ENCODE results near the gene CPNE6. TPM values are rescaled to one million over a fixed set of nuclear protein-coding genes. Genes with fewer than 3 reads are reported as not detected.

Gene CPNE6
- total RNA-seq, 4 donors from 2014 or later: not detected

- peaks cover 12% of the 10 kb centered on the region for H3K4me1 ChIP-seq
- no peak overlapping the region for H3K4me3 ChIP-seq
- no peak for DNase-seq (ENCODE audit: low spot score in 2 of 2)
- H3K27me3 ChIP-seq: no peaks in the 10 kb centered on the region
- no peak overlapping the region for H3K27ac ChIP-seq
- TF ChIP-seq POLR2AphosphoS5 (IDR thresholded peaks at IDR 0.05) (no peak), CTCF (IDR thresholded peaks at IDR 0.05) (no peak), POLR2A (IDR thresholded peaks at IDR 0.05) (no peak)
- no peaks in the 10 kb centered on the region for H3K9me3 ChIP-seq
- 96% methylated on average over 2 of the region's 2 CpGs for WGBS
- no peaks in the 10 kb centered on the region for H3K36me3 ChIP-seq
These were observed 16.7 kb downstream of the CPNE6 start for GRCh38 chr14:24088095-24088494.

GRCh38 chr14:24089890-24090289 lies 18.5 kb downstream of the CPNE6 start:
- Histone ChIP-seq H3K9me3 (no peaks in the 10 kb centered on the region), H3K4me1 (peaks cover 25% of the 10 kb centered on the region), H3K36me3 (no peaks in the 10 kb centered on the region), H3K27ac (no peak overlapping the region), H3K27me3 (no peaks in the 10 kb centered on the region), H3K4me3 (no peak overlapping the region)
- DNase-seq (ENCODE audit: low spot score in 2 of 2): no peak
- 89% methylated on average over 6 of the region's 6 CpGs for WGBS
- TF ChIP-seq EP300 (IDR thresholded peaks at IDR 0.05) (no peak), POLR2AphosphoS5 (IDR thresholded peaks at IDR 0.05) (no peak), CTCF (IDR thresholded peaks at IDR 0.05) (no peak), POLR2A (IDR thresholded peaks at IDR 0.05) (no peak)

- Histone ChIP-seq H3K9me3 (no peaks in the 10 kb centered on the region), H3K4me3 (no peak overlapping the region), H3K4me1 (peaks cover 35% of the 10 kb centered on the region), H3K27me3 (no peaks in the 10 kb centered on the region), H3K36me3 (no peaks in the 10 kb centered on the region), H3K27ac (no peak overlapping the region)
- TF ChIP-seq CTCF (IDR thresholded peaks at IDR 0.05) (no peak), EP300 (IDR thresholded peaks at IDR 0.05) (no peak), POLR2A (IDR thresholded peaks at IDR 0.05) (no peak), POLR2AphosphoS5 (IDR thresholded peaks at IDR 0.05) (no peak)
- DNase-seq (ENCODE audit: low spot score in 2 of 2): no peak
These were observed 20.7 kb downstream of the CPNE6 start for GRCh38 chr14:24092110-24092504.

- no peak overlapping the region for H3K4me3 ChIP-seq
- no peaks in the 10 kb centered on the region for H3K9me3 ChIP-seq
- DNase-seq (ENCODE audit: low spot score in 2 of 2): no peak
- H3K4me1 ChIP-seq: peaks cover 35% of the 10 kb centered on the region
- no peak for TF ChIP-seq CTCF (IDR thresholded peaks at IDR 0.05)
- TF ChIP-seq POLR2AphosphoS5 (IDR thresholded peaks at IDR 0.05): no peak
- no peak for TF ChIP-seq EP300 (IDR thresholded peaks at IDR 0.05)
- TF ChIP-seq POLR2A (IDR thresholded peaks at IDR 0.05): no peak
- H3K36me3 ChIP-seq: no peaks in the 10 kb centered on the region
- WGBS: 81% methylated on average over 4 of the region's 4 CpGs
- H3K27me3 ChIP-seq: no peaks in the 10 kb centered on the region
- H3K27ac ChIP-seq: peak overlapping the region; percentile 94
These were observed 21.3 kb downstream of the CPNE6 start for GRCh38 chr14:24092505-24093206.

- WGBS: 59% methylated on average over 18 of the region's 19 CpGs
- Histone ChIP-seq H3K4me1 (peaks cover 35% of the 10 kb centered on the region), H3K27me3 (no peaks in the 10 kb centered on the region), H3K9me3 (no peaks in the 10 kb centered on the region), H3K27ac (peak overlapping the region; percentile 94), H3K36me3 (peaks cover 5% of the 10 kb centered on the region), H3K4me3 (peak overlapping the region; percentile 97)
- TF ChIP-seq POLR2AphosphoS5 (IDR thresholded peaks at IDR 0.05) (no peak), POLR2A (IDR thresholded peaks at IDR 0.05) (no peak), EP300 (IDR thresholded peaks at IDR 0.05) (no peak), CTCF (IDR thresholded peaks at IDR 0.05) (no peak)
- DNase-seq (ENCODE audit: low spot score in 2 of 2): no peak
These were observed 22.0 kb downstream of the CPNE6 start for GRCh38 chr14:24093207-24093900.

Measured in suprapubic skin (tissue), 4 donors.